Femur (tissue), 1 donor: ENCODE results near the gene GTF2I.
"Not testable (repeated sequence)": the region's sequence is repeated elsewhere in the genome, so short reads cannot be mapped to it uniquely, and the experiment has no call there.

Experiments
- DNase-seq: peaks from one replicate; pipeline ENCODE4 v3.0.0-alpha.2; 2017

The GTF2I gene

GRCh38 chr7:74657692-74658177 is at the start of gene GTF2I:
TSS of gene GTF2I (plus strand) at chr7:74657718. CDS start at chr7:74689129, 31,411 bp downstream.
- DNase-seq: no peak

DNA sequence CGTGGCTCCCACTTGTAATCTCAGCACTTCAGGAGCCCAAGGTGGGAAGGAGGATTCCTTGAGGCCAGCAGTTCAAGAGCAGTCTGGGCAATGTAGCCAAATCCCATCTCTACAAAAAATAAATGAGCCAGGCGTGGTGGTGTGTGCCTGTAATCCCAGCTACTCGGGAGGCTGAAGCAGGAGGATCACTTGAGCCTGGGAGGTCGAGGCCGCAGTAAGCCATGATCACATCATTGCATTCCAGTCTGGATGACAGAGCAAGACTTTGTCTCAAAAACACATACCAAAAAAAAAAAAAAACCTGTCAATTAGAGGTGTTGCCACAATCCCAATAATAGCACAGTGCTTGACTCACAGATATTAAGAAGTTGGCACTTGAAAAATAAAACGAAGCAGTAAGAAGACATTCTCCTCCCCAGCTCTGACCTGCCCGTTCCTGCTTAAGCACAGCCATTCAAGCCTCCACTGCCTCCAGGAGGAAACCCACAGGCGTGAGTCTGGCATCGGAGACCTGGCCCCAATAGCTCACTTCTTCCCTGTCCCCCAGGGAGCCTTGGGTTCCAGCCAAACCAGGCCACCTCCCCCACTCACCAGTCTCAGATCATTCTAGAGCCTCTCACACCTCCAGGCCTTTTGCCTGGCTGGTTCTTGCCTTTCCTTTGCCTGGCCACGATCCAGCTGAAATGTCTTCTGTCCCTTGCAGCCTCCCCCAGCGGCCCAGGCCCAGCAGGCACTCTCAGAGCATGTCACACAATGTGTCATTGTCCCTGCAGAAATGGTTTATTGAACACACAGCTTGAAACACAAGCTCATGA is 45.3 kb upstream of the GTF2I start:
- peak; percentile 36 for DNase-seq

GRCh38 chr7:74615933-74616780 is 41.4 kb upstream of the GTF2I start:
- no peak for DNase-seq

DNA sequence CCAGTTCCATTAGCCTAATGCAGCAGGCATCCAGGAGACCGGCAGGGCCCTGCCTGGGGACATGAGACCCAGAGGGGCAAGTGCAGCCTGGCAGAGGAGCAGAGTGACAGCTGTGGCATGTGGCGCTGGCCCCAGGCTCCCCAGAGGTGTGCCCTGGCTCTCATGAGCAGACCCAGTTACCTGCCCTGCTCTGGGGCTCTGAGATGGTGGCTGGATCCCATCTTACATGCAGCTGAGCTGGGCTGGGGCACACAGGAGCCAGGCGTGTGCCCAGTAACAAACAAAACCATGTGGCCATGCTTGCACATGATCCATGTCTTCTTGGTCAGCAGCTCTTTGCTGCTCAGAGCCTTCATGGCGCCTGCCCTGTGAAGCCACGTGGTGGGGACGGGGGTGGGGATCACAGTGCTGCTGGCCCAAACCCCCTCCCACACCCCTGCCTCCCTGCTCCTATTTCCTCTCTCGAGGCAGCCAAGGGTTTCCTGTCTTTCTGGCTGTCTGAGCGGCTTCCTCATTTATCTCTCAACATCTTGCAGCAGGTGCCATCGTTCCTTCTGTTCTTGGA is 40.3 kb upstream of the GTF2I start:
- peak; percentile 62 for DNase-seq

DNA sequence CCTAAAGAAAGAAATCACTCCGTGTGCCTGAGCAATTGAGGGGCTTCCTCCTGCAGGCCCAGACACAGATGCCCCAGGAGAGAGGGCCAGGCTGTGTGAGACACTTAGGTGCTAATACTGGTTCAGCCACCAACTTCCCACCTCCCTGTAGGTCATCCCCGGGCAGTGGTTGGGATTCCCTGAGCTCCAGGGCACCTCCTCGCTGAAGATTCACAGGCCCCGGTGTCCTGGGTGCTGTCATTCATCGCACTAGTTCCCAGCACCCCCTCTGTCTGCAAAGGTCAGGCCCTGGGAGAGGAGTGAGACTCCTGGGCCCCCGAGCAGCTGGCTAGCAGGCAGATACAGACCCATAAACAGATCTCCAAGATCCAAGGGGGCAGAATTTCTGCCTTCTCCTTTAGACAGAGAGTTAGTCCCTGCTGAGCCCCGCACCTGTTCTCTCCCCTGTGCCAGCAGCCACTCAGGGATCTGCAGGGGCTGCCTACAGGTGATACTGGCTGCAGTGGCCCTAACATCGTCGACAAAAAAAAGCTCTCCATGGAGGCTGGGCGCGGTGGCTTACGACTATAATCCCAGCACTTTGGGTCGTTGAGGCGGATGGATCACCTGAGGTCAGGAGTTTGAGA is 38.2 kb upstream of the GTF2I start:
- no peak for DNase-seq

- no peak for DNase-seq
These were observed 35.2 kb upstream of the GTF2I start for GRCh38 chr7:74622228-74622749.

- no peak for DNase-seq
These were observed 34.4 kb upstream of the GTF2I start for GRCh38 chr7:74623135-74623534.

DNA sequence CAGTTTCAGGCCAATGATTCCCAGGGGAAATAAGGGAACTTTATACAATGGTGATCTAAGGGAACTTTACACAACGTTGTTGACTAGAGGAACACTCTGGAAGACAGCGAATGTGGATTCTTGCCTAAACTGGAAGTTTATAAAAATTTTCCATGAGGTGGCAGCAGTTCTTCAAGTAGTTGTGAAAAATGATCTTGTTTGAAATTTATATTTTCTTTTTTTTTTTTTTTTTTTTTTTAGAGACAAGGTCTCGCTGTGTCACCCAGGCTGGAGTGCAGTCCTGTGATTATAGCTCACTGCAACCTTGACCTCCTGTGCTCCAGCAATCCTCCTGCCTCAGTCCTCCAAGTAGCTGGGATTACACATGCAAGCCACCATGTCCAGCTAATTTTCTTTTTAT is 32.1 kb upstream of the GTF2I start:
- no peak for DNase-seq

- peak; percentile 66 for DNase-seq
These were observed 29.7 kb upstream of the GTF2I start for GRCh38 chr7:74627661-74628411.

- no peak for DNase-seq
These were observed 25.0 kb upstream of the GTF2I start for GRCh38 chr7:74632505-74632904.

- DNase-seq: no peak
These were observed 24.0 kb upstream of the GTF2I start for GRCh38 chr7:74633451-74633921.

DNA sequence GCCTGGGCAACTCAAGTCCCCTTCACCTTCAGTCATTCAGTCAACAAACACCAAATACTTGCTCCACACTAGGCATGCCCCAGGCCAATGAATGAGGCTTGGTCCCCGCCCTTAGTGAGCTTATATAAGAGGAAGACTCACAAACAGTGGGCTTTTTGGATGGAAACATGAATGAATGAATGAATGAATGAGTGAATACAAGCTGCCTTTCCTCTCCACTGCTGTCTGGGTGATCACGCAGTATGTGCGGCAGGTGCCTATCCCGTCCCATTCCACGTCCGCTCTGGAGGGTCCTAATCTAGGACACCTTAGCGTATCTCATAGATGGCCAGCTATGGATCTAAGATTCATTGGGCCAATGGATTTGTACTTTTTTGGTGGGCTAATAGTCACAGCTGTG is 19.8 kb upstream of the GTF2I start:
- no peak for DNase-seq

DNA sequence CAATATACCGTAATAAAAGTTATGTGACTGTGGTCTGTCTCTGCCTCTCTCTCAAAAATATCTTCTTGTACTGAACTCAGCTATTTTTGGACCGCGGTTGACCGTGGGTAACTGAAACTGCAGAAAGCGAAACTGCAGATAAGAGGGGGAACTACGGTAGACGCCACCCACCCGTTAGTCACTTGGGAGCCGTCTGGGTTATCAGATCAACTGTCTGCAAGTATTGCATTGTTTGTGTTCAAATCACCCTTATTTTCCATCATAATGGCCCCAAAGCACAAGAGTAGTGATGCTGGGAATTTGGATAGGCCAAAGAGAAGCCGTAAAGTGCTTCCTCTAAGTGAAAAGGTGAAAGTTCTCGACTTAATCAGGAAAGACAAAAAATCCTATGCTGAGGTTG is 7.5 kb upstream of the GTF2I start:
- DNase-seq: peak; percentile 56

DNA sequence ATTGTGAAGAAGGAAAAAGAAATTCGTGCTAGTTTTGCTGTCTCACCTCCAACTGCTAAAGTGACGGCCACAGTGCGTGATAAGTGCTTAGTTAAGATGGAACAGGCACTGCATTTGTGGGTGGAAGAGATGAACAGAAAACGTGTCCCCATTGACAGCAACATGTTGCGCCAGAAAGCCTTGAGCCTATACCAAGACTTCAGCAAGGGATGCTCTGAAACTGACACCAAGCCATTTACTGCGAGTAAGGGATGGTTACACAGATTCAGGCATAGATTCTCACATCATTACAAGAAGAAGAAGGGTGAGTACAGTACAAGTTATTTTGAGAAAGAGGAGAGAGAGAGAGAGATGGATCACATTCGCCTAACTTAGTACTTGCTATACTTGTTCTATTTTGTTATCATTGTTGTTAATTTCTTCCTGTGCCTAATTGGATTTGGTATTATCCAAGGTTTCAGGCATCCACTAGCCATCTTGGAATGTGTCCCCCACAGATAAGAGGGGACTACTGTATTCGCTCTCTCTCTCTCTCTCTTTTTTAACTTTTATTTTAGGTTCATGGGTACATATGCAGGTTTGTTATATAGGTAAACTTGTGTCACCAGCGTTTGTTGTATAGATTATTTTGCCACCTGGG is 6.9 kb upstream of the GTF2I start:
- not testable (repeated sequence) for DNase-seq

- not testable (repeated sequence) for DNase-seq
These were observed 6.4 kb upstream of the GTF2I start for GRCh38 chr7:74651133-74651504.

GRCh38 chr7:74653686-74654181 is 3.8 kb upstream of the GTF2I start:
- no peak for DNase-seq

- DNase-seq: no peak
These were observed 2.7 kb upstream of the GTF2I start for GRCh38 chr7:74654811-74655210.

DNA sequence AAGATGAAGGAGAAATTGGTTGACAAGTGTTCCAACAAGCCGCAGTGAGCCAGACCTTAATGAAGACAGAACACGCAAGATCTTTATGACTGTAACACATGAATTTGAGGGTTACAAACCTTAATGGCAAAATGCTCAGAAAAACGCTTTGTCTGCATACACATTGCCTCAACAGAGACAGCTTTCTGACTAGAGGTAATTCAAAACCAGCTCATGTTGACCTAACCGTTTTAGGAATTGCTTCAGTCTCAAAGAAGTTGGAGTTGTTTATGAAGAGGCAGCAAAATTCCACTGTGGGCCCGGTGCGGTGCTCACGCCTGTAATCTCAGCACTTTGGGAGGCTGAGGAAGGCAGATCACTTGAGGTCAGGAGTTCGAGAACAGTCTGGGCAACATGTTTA is 2.2 kb upstream of the GTF2I start:
- no peak for DNase-seq

DNA sequence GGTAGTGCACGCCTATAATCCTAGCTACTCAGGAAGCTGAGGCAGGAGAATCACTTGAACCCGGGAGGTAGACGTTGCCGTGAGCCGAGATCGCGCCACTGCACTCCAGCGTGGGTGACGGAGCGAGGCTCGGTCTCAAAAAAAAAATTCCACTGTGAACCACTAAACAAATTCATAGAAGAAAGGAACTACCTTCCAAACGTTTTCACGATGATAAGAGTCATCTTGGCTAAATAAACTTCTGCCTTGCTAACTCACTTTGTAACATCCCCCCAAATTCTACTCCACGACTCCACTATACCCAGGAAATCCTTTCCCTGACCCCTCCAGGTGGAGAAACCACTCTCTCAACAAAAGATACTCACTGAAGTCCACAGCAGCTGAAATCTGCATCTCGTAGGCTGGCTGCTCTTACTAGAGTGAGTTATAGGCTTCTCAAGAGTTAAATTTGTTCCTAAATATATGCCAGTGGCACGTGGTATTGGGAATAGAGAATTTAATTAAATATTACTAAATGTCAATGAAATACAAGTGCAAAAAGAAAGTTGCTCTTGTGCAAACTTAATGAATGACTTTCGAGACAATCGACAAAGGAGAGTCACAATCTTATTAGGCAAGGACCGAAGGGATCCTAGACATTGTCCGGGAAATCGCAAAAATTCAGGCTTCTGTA is 1.6 kb upstream of the GTF2I start:
- no peak for DNase-seq

- peak; percentile 81 for DNase-seq
These were observed 1.1 kb upstream of the GTF2I start for GRCh38 chr7:74656441-74656836.
